Esophagus squamous epithelium (tissue), 5 donors: ENCODE measurements around the gene LMOD1. TPM values are rescaled to one million over a fixed set of nuclear protein-coding genes. Genes with fewer than 3 reads are reported as not detected.
A peak's percentile ranks its signal among the peaks of the same experiment; 100 is the strongest.
"Not testable (repeated sequence)": the region's sequence is repeated elsewhere in the genome, so short reads cannot be mapped to it uniquely, and the experiment has no call there.

Experiments used
- DNase-seq: peaks from one replicate; lab custom pipeline; 2025; lab: John Stamatoyannopoulos, UW
- H3K27ac ChIP-seq, 4 donors: fragments of 200-600 bp; sonication (generic); one replicate each; pipeline ENCODE4 v1.5.1; 2016 to 2019; ENCODE audit warnings: mild to moderate bottlenecking in 1 of 4
- H3K27me3 ChIP-seq, 4 donors: fragments of 200-600 bp; sonication (generic); 1 replicate in 3 of 4; 2 replicates in 1 of 4; pipeline versions ENCODE4 v1.5.1 to v1.6.0; 2017 to 2021; ENCODE audit warnings: antibody characterized with exemption in 1 of 4
- H3K36me3 ChIP-seq, 3 donors: fragments of 200-600 bp; sonication (generic); one replicate each; pipeline ENCODE4 v1.5.1; 2016 to 2019
- H3K4me1 ChIP-seq, 3 donors: fragments of 200-600 bp; sonication (generic); one replicate each; pipeline ENCODE4 v1.5.1; 2017 to 2019
- H3K4me3 ChIP-seq, 4 donors: fragments of 200-600 bp; sonication (generic); 1 replicate in 3 of 4; 2 replicates in 1 of 4; pipeline ENCODE4 v1.5.1; 2016 to 2019; ENCODE audit warnings: mild to moderate bottlenecking in 2 of 4, moderate library complexity in 1 of 4
- H3K9me3 ChIP-seq, 3 donors: fragments of 200-600 bp; sonication (generic); one replicate each; pipeline ENCODE4 v1.5.1; 2016 to 2019
- POLR2A ChIP-seq, 4 donors: fragments of 450-650 bp; IDR thresholded peaks; one replicate each; pipeline ENCODE4 v1.6.1; 2017; ENCODE audit warnings: antibody characterized with exemption in 4 of 4, mild to moderate bottlenecking in 4 of 4, moderate library complexity in 3 of 4
- WGBS, 2 donors: methylation state at CpG; one replicate each; pipeline ENCODE4 v1.1.5; 2018; 5-methylcytosine and 5-hydroxymethylcytosine counted together
- intact Hi-C: fragments of 100-400 bp; cut with DNase I; formaldehyde crosslinking; loops from one replicate; pipeline ENCODE4 v1.15.0; 2022
- total RNA-seq, 4 donors: library from RNA; depleted of rRNA; stranded (reverse); fragments of >200 nt; gene quantifications; one replicate each; pipeline ENCODE4 v1.1.0, GENCODE V29; 2016
- TF ChIP-seq, protein P1 (sequence below), 6 experiments: fragments of 450-650 bp in 4 of 6; fragments of 200-600 bp in 2 of 6; sonication (generic) in 2 of 6; IDR thresholded peaks; one replicate each; pipeline ENCODE4 v1.5.1; 2016 to 2019; ENCODE audit warnings: antibody characterized with exemption in 6 of 6, mild to moderate bottlenecking in 4 of 6, moderate library complexity in 4 of 6
- donor health status: DM: yes; HTN: yes; CAD: no.

Gene LMOD1
- total RNA-seq, 4 donors from 2014 or later = 8.3 to 157 (median 38.6) TPM

- Histone ChIP-seq H3K27ac (peak overlapping the region; percentile 58 to 95 (median 88)), H3K9me3 (no peaks in the 10 kb centered on the region), H3K4me1 (peaks cover 0 to 45% (median 6%) of the 10 kb centered on the region in 3 donors), H3K36me3 (no peaks in the 10 kb centered on the region), H3K27me3 (peaks cover 0 to 52% (median 0%) of the 10 kb centered on the region in 4 donors), H3K4me3 (peak overlapping the region; percentile 18 to 73 (median 52))
- intact Hi-C loops = no loop called here
- DNase-seq = no peak
- no peak for TF ChIP-seq POLR2A (IDR thresholded peaks at IDR 0.05)
- TF ChIP-seq, protein P1, sequence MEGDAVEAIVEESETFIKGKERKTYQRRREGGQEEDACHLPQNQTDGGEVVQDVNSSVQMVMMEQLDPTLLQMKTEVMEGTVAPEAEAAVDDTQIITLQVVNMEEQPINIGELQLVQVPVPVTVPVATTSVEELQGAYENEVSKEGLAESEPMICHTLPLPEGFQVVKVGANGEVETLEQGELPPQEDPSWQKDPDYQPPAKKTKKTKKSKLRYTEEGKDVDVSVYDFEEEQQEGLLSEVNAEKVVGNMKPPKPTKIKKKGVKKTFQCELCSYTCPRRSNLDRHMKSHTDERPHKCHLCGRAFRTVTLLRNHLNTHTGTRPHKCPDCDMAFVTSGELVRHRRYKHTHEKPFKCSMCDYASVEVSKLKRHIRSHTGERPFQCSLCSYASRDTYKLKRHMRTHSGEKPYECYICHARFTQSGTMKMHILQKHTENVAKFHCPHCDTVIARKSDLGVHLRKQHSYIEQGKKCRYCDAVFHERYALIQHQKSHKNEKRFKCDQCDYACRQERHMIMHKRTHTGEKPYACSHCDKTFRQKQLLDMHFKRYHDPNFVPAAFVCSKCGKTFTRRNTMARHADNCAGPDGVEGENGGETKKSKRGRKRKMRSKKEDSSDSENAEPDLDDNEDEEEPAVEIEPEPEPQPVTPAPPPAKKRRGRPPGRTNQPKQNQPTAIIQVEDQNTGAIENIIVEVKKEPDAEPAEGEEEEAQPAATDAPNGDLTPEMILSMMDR (IDR thresholded peaks at IDR 0.05) = no peak
- WGBS, 2 donors = 64% methylated on average over 6 of the region's 6 CpGs
Observed at GRCh38 chr1:201944002-201944401, 2.3 kb downstream of the LMOD1 start.

DNA sequence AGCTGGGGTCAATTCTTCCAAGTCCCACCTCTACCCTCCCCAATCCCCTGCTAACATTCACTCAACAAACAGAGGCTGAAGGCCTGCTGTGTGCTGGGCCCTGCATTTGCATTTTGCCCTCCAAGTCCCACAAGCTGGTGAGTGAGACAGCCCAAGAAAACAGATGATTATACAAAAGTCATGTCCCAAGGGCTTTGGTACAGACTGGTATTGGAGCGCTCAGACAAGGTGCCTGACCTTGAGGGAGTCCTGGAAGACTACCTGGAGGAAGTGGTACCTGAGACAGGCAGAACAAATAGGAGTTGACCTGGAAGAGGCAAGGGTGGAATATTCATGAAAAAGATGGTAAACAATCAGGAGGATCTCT lies 4.2 kb downstream of the LMOD1 start:
- no peaks in the 10 kb centered on the region for H3K36me3 ChIP-seq
- peak overlapping the region in 3 of 4 donors; percentile 49 to 73 (median 55) for H3K4me3 ChIP-seq
- H3K27me3 ChIP-seq = peaks cover 0 to 39% (median 0%) of the 10 kb centered on the region in 4 donors
- H3K27ac ChIP-seq = peak overlapping the region; percentile 19 to 92 (median 78)
- TF ChIP-seq, protein P1 (IDR thresholded peaks at IDR 0.05) = no peak
- TF ChIP-seq POLR2A (IDR thresholded peaks at IDR 0.05) = no peak
- WGBS, 2 donors = 50 to 100% methylated on average over 1 of the region's 1 CpG
- intact Hi-C loops = no loop called here
- no peaks in the 10 kb centered on the region for H3K9me3 ChIP-seq
- DNase-seq = no peak
- peaks cover 0 to 49% (median 6%) of the 10 kb centered on the region in 3 donors for H3K4me1 ChIP-seq

DNA sequence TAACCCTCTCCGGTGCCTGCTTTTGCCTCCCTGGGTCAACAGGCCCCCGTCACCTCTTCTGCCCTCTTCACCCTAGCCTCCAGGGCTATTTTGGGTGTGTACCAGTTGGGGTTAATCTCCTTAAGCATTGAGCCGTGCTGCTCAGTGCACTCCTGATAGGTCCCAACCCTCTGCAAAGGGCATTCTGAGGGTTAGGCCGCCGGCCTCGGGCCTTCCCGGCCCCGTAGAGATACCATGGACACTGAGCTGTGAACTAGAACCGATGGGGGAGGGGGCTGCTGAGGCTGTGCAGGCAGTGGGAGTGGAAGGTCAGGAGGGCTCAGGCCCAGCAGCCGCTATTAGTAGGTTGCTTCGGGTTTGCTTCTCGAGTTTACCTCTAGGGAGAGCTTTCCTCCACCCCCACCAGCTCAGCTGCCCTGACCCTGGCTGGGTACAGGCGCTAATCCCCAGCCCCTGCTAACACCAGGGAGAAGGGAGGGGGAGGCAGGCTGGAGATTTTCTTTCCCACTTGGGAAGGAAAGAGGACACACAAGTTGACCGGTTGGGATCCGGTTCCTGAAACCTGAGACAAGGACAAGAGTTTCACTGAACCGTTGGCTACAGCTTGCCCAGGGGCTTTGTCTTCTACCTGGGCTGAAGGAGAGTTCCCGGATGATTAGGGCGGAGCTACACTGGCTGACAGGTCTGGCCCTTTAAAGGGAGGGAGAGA lies 4.8 kb downstream of the LMOD1 start:
- TF ChIP-seq, protein P1 (IDR thresholded peaks at IDR 0.05) = no peak
- no peak for TF ChIP-seq POLR2A (IDR thresholded peaks at IDR 0.05)
- intact Hi-C loops = no loop called here

GRCh38 chr1:201940316-201940715 lies 6.0 kb downstream of the LMOD1 start:
- peak overlapping the region in 3 of 4 donors; percentile 42 to 92 (median 83) for H3K27ac ChIP-seq
- intact Hi-C loops, H3K36me3 ChIP-seq, DNase-seq, H3K9me3 ChIP-seq: not testable (repeated sequence)
- H3K27me3 ChIP-seq = peaks cover 0 to 21% (median 0%) of the 10 kb centered on the region in 4 donors
- peak overlapping the region in 3 of 4 donors; percentile 24 to 55 (median 49) for H3K4me3 ChIP-seq
- H3K4me1 ChIP-seq = peaks cover 0 to 46% (median 0%) of the 10 kb centered on the region in 3 donors
- WGBS, 2 donors = 84 to 90% methylated on average over 4 to 10 of the region's 10 CpGs

More for the DNA sequence above, 4.8 kb downstream of the LMOD1 start:
- H3K4me3 ChIP-seq = peak overlapping the region in 3 of 4 donors; percentile 49 to 73 (median 55)
- no peaks in the 10 kb centered on the region for H3K9me3 ChIP-seq
- H3K4me1 ChIP-seq = peaks cover 0 to 49% (median 5%) of the 10 kb centered on the region in 3 donors
- H3K27me3 ChIP-seq = peaks cover 0 to 34% (median 0%) of the 10 kb centered on the region in 4 donors
- H3K27ac ChIP-seq = peak overlapping the region; percentile 19 to 92 (median 78)
- H3K36me3 ChIP-seq = no peaks in the 10 kb centered on the region
- 59% methylated on average over 5 to 8 of the region's 18 CpGs for WGBS, 2 donors
- DNase-seq = no peak

DNA sequence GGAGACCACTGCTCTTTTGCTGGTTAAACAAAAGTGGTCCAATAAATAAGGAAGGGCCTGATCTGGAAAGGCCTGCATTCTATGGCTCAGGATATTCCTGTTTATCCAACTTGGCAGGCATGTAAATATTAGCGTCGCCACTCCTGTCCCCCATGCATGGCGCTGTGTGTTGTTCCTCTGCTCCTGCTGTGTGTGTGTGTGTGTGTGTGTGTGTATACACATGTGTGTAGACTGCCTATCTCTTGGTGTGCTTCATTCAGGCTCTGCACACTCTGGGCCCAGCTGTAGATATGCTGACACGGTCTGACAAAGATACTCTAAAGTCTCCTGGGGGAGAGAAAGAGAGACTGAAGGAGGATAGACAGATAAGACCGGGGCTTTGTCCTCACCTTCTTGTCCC lies 6.8 kb downstream of the LMOD1 start:
- no peaks in the 10 kb centered on the region for H3K36me3 ChIP-seq
- no peak for DNase-seq
- intact Hi-C loops = no loop called here
- WGBS, 2 donors = 58 to 73% methylated on average over 2 to 5 of the region's 5 CpGs
- TF ChIP-seq POLR2A (IDR thresholded peaks at IDR 0.05) = no peak
- TF ChIP-seq, protein P1 (IDR thresholded peaks at IDR 0.05) = no peak
- peak overlapping the region; percentile 9 to 92 (median 78) for H3K27ac ChIP-seq
- peaks cover 0 to 54% (median 0%) of the 10 kb centered on the region in 3 donors for H3K4me1 ChIP-seq
- no peaks in the 10 kb centered on the region for H3K9me3 ChIP-seq
- peaks cover 0 to 14% (median 0%) of the 10 kb centered on the region in 4 donors for H3K27me3 ChIP-seq
- peak overlapping the region in 3 of 4 donors; percentile 12 to 55 (median 24) for H3K4me3 ChIP-seq
